ENCODE results near the gene KCNG3.

The KCNG3 gene

GRCh38 chr2:42474765-42475454 lies 18.9 kb downstream of the KCNG3 start:
- Mint-ChIP-seq H3K27ac (no peak overlapping the region), H3K4me3 (no peak overlapping the region), H3K9me3 (no peaks in the 10 kb centered on the region), H3K36me3 (ENCODE audit: low read depth) (no peaks in the 10 kb centered on the region), H3K4me1 (no peaks in the 10 kb centered on the region), H3K27me3 (ENCODE audit: low read depth, poor library complexity) (no peaks in the 10 kb centered on the region)
- DNase-seq, result no peak
- no peak for TF ChIP-seq CTCF (IDR thresholded peaks at IDR 0.05)

- no peaks in the 10 kb centered on the region for H3K9me3 Mint-ChIP-seq
- no peak overlapping the region for H3K27ac Mint-ChIP-seq
- DNase-seq, result no peak
- H3K36me3 Mint-ChIP-seq (ENCODE audit: low read depth), result no peaks in the 10 kb centered on the region
- H3K4me1 Mint-ChIP-seq, result no peaks in the 10 kb centered on the region
- TF ChIP-seq CTCF (IDR thresholded peaks at IDR 0.05), result no peak
- peaks cover 3% of the 10 kb centered on the region for H3K27me3 Mint-ChIP-seq (ENCODE audit: low read depth, poor library complexity)
- H3K4me3 Mint-ChIP-seq, result no peak overlapping the region
These were observed 23.1 kb downstream of the KCNG3 start for GRCh38 chr2:42470706-42471105.

DNA sequence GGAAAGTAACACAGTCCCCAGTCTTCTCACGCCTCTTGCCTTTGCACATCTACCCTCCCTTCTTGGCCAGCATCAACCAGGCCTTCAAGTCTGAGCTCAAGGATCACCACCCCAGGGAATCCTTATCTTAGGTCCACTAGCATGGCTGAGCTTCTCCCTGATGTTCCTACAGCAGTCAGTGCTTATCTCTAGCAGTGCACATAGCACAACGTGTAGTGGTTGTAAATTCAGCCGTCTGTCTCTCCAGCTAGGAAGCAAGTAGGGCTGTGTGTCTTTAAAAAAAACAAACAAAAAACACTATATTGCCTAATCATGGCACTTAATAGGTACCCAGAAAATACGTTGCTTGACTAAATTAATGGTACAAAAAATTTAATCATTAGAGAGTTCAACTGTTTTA lies 29.2 kb downstream of the KCNG3 start:
- no peak for DNase-seq
- Mint-ChIP-seq H3K27ac (peak overlapping the region; percentile 5), H3K27me3 (ENCODE audit: low read depth, poor library complexity) (peaks cover 6% of the 10 kb centered on the region), H3K36me3 (ENCODE audit: low read depth) (no peaks in the 10 kb centered on the region), H3K4me1 (peaks cover 19% of the 10 kb centered on the region), H3K4me3 (no peak overlapping the region), H3K9me3 (no peaks in the 10 kb centered on the region)
- no peak for TF ChIP-seq CTCF (IDR thresholded peaks at IDR 0.05)

DNA sequence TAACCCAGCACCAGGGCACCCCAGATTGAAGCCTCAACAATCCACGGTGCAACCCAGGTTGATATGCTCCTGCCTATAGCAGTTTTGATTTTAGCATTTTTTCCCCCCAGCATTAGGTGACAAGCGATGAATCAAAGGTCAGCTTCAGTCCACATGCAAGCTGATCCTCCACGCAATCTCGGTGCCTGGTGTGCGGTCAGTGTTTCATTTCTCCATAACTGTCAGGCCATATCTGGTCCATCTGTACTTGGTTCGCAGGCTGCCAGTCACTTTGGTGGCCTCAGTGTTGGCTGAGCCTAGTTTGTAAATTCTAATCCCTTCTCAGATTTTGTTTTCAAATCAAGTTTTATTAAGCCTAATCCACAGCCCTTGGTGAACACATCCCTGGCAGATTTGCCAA lies 30.2 kb downstream of the KCNG3 start:
- Mint-ChIP-seq H3K36me3 (ENCODE audit: low read depth) (no peaks in the 10 kb centered on the region), H3K27ac (peak overlapping the region; percentile 77), H3K27me3 (ENCODE audit: low read depth, poor library complexity) (peaks cover 3% of the 10 kb centered on the region), H3K4me1 (peaks cover 19% of the 10 kb centered on the region), H3K9me3 (no peaks in the 10 kb centered on the region), H3K4me3 (no peak overlapping the region)
- no peak for DNase-seq
- no peak for TF ChIP-seq CTCF (IDR thresholded peaks at IDR 0.05)

- Mint-ChIP-seq H3K36me3 (ENCODE audit: low read depth) (no peaks in the 10 kb centered on the region), H3K4me3 (no peak overlapping the region), H3K27me3 (ENCODE audit: low read depth, poor library complexity) (peaks cover 3% of the 10 kb centered on the region), H3K9me3 (no peaks in the 10 kb centered on the region), H3K27ac (no peak overlapping the region), H3K4me1 (peaks cover 14% of the 10 kb centered on the region)
- no peak for TF ChIP-seq CTCF (IDR thresholded peaks at IDR 0.05)
- DNase-seq, result no peak
These were observed 34.5 kb downstream of the KCNG3 start for GRCh38 chr2:42459296-42459695.

- H3K4me3 Mint-ChIP-seq, result no peak overlapping the region
- H3K9me3 Mint-ChIP-seq, result no peaks in the 10 kb centered on the region
These were observed 35.4 kb downstream of the KCNG3 start for GRCh38 chr2:42458396-42458795.

More at GRCh38 chr2:42458396-42458795, 35.4 kb downstream of the KCNG3 start:
- no peak for TF ChIP-seq CTCF (IDR thresholded peaks at IDR 0.05)
- Mint-ChIP-seq H3K27me3 (ENCODE audit: low read depth, poor library complexity) (peaks cover 3% of the 10 kb centered on the region), H3K27ac (no peak overlapping the region), H3K36me3 (ENCODE audit: low read depth) (no peaks in the 10 kb centered on the region), H3K4me1 (peaks cover 7% of the 10 kb centered on the region)
- DNase-seq, result no peak
